GM12892 (cell line): Measurements from ENCODE around the gene NEUROG1.

Experiments
- DNase-seq: peaks from one replicate; pipeline ENCODE4 v3.0.0; 2011; ENCODE audit not compliant: insufficient read length
- FAIRE-seq: peaks from 2 replicates; lab custom pipeline; 2011; peaks lifted over from hg19 to GRCh38; lab: Jason Lieb, UNC
- POLR2A ChIP-seq: IDR thresholded peaks from 2 replicates; pipeline ENCODE4 v1.6.1; 2011; ENCODE audit warnings: low read depth, low read length, control low read depth
- POLR2AphosphoS5 ChIP-seq: IDR thresholded peaks from 2 replicates; pipeline ENCODE4 v1.6.1; 2011; ENCODE audit warnings: low read depth, low read length, control low read depth
- TAF1 ChIP-seq: IDR thresholded peaks from 2 replicates; pipeline ENCODE4 v1.6.1; 2011; ENCODE audit warnings: low read depth, mild to moderate bottlenecking, control low read depth, low read length, borderline replicate concordance

NEUROG1 gene

DNA sequence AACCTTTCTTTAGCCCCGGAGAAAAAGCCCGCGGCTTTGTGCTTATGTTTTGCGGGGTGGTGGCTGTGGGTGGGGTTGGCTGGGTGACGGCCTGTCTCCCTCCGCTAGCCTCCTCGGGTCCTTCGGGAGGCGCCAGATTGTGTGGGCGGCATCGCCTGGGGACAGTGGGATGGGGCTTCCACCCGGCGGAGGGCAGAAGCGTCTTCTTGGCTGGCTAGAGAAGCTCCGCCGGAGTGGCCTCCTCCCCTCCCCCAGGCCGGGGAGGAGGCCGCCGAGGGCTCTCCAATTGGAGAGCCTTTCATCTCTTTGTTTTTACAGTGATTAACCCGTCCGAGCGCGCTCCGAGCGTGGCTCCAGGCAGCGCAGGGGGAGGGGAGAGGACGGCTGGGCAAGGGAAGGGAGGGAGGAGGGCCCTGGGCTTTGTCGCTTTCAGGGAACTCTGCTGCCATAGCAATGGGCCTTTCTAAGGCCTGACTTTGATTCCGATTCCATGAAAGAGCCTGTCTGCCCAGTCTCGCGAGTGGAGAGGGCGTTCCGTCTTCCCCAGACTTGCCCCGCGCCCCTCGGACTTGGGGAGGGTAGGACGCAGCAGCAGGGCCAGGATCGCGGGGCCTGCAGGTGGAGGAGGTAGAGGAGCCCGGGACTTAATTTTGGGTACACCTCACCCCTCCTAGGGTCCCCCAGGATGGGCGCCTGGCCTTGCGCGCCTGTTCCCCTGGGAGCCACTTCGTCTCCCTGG, 46.9 kb downstream of the NEUROG1 start:
- FAIRE-seq = no peak
- TF ChIP-seq TAF1 = no peak
- TF ChIP-seq POLR2A = no peak
- TF ChIP-seq POLR2AphosphoS5 = no peak
- no peak for DNase-seq

DNA sequence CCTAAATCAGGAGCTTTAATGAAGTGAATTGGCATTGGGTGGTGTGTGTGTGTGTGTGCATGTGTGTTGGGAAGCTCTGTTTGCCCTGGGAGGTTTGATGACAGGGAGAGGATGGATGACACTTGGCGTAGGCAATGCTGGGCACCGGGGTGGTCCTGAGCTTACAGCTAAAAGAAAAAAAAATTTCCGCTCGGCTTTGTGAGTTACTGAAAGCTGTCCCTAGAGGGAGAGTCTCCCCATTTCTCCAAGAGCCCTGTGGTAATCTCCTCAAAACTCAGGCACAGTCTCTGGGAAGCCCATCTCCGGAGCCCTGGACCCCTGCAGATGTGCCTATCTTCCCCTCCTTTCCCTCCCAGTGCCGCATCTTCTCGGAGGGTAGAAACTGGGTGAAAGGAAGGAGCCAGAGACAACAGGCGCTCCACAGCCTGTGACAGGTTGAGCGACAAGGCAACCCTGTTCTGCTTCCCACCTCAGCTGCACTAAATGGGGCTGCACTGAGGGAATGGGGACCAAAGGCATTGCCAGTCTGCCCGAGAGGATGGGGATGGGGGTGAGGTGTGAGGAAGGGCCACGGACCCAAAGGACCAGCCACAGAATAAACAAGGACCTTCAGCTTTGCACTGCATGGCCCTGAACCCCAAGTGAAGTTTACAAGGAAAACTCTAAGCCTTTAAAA, 47.8 kb downstream of the NEUROG1 start:
- TF ChIP-seq TAF1 (no peak), POLR2AphosphoS5 (no peak), POLR2A (no peak)
- FAIRE-seq = no peak
- DNase-seq = no peak

DNA sequence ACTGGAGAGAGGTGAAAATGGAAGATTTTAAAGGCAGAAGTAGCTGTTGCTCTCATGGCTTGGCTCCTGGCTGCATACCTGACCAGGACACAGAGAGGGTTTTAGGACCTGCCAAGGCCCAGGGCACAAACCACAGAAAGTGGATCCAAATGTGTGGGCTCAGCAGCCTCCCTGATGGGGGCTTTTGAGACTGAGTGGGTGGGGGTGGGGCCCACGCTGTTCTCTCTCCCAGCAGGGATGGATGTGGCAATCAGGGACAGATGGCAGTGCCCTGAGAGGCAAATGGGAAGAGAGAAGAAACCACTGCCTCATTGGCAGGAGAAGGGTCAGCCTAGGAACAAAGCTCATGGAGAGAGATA, 48.7 kb downstream of the NEUROG1 start:
- TF ChIP-seq POLR2A (no peak), POLR2AphosphoS5 (no peak), TAF1 (no peak)
- DNase-seq = no peak
- FAIRE-seq = no peak

DNA sequence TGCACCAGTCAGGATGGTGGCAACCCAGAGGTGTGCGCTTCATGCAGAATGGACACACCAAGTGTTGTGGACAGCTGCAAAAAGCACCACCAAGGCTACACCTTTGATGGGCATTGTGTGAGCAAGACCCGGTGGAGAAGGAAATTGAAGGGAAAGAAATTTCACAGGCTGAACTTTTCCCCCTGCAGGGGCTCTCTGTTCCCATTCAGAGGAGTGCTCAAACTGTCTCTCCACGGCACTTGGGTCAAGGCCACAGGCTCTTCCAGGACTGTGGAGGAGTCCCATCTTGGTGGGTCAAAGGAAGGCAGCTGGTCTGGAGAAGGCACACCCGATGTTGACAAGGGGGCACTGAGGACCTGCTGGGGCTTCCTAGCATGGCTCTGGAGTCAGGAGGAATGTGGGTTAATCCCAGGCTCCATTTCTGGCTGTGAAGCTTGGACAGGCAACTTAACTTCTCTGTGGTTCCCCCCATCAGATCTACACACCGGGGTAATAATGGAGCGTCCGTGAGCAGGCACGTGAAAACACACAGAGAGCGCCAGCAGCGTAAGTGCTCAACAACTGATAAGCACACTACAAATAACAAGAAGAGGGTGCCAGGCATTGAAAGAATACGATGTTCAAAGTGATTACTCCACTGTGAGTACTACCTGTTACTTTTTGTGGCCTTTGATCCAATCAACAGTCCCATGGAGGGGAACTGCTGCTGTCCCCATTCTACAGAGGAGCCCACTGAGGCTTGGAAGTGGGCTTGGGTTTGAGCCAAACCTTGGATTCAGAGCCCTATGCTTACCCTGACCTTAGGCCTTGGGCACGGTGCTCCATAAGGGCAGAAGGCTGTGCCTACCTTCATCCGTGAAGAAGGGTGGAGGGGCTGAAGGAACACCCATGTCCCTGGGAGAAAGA, 49.4 kb downstream of the NEUROG1 start:
- FAIRE-seq (no peak), DNase-seq (no peak)
- TF ChIP-seq POLR2A (no peak), POLR2AphosphoS5 (no peak), TAF1 (no peak)

DNA sequence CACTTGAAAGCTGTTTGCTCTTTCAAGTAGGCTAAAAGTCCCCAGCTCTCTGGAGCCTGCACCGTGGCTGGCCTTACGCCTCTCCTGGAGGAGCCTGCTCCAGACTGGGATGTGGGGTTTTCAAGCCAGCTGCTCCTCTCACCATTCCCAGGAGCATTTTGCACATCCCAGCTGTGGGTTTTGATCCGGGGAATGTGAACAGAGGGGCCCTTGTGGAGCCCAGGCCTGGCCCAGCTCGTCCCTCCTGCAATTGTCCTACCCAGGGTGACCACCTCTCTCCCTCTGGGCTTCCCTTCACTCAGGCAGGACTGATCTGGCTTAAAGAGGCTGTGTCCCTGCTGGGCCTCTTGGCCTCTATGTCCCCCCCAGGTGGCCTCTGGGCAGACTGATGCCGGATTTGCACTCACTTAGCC, 51.1 kb downstream of the NEUROG1 start:
- TF ChIP-seq TAF1 (no peak), POLR2A (no peak), POLR2AphosphoS5 (no peak)
- FAIRE-seq (no peak), DNase-seq (no peak)
